Breast epithelium (tissue), 3 donors: ENCODE data around the gene NOP53.

Experiments
- CTCF ChIP-seq, 3 donors: fragments of 450-650 bp; IDR thresholded peaks; one replicate each; pipeline ENCODE4 v1.5.1; 2016 to 2017; ENCODE audit warnings: antibody characterized with exemption in 3 of 3, mild to moderate bottlenecking in 3 of 3, moderate library complexity in 3 of 3
- POLR2A ChIP-seq: fragments of 450-650 bp; IDR thresholded peaks from one replicate; pipeline ENCODE4 v1.6.1; 2016; ENCODE audit warnings: antibody characterized with exemption, mild to moderate bottlenecking, moderate library complexity

GRCh38 chr19:47741544-47742140 is 3.7 kb upstream of the NOP53 start:
- TF ChIP-seq POLR2A (no peak), CTCF (IDR thresholded peaks at IDR 0.05) (no peak)
